HG02938 (cell line): ENCODE results near the gene GGT7.
A peak's percentile ranks its signal among the peaks of the same experiment; 100 is the strongest.
"Not testable (repeated sequence)": the region's sequence is repeated elsewhere in the genome, so short reads cannot be mapped to it uniquely, and the experiment has no call there.

ENCODE experiments used
- ATAC-seq: cut with Tn5 transposase; IDR thresholded peaks from one replicate; pipeline ENCODE4 v1.9.1; 2021; ENCODE audit warnings: mild to moderate bottlenecking, moderate library complexity; ENCODE audit not compliant: unreplicated experiment

GGT7 gene

GRCh38 chr20:34849778-34850177 is 22.9 kb downstream of the GGT7 start:
- no peak for ATAC-seq

GRCh38 chr20:34848597-34848996 is 24.1 kb downstream of the GGT7 start:
- ATAC-seq, result no peak

GRCh38 chr20:34843421-34843820 is 29.2 kb downstream of the GGT7 start:
- no peak for ATAC-seq

- ATAC-seq, result no peak
These were observed 30.5 kb downstream of the GGT7 start for GRCh38 chr20:34842143-34842542.

GRCh38 chr20:34834459-34834893 is 38.2 kb downstream of the GGT7 start:
- no peak for ATAC-seq

GRCh38 chr20:34831936-34832335 is 40.7 kb downstream of the GGT7 start:
- no peak for ATAC-seq

- no peak for ATAC-seq
These were observed 43.5 kb downstream of the GGT7 start for GRCh38 chr20:34829191-34829590.

GRCh38 chr20:34825530-34826362 is 46.9 kb downstream of the GGT7 start, which contains the start of gene NCOA6:
TSS of gene NCOA6 (minus strand) at chr20:34825651. CDS start at chr20:34782355, 43,296 bp downstream.
- ATAC-seq, result peak; percentile 43

GRCh38 chr20:34824806-34825529 is 47.7 kb downstream of the GGT7 start:
- ATAC-seq, result peak; percentile 65

- no peak for ATAC-seq
These were observed 48.2 kb downstream of the GGT7 start for GRCh38 chr20:34824452-34824805.

- no peak for ATAC-seq
These were observed 48.6 kb downstream of the GGT7 start for GRCh38 chr20:34824026-34824425.

- no peak for ATAC-seq
These were observed 51.7 kb downstream of the GGT7 start for GRCh38 chr20:34820805-34821578.

- ATAC-seq, result no peak
These were observed 54.9 kb downstream of the GGT7 start for GRCh38 chr20:34817801-34818200.

- ATAC-seq, result no peak
These were observed 55.6 kb downstream of the GGT7 start for GRCh38 chr20:34817072-34817471.

GRCh38 chr20:34815636-34816035 is 57.0 kb downstream of the GGT7 start:
- ATAC-seq, result no peak

GRCh38 chr20:34808583-34808982 is 64.1 kb downstream of the GGT7 start:
- no peak for ATAC-seq

- ATAC-seq, result not testable (repeated sequence)
These were observed 64.7 kb downstream of the GGT7 start for GRCh38 chr20:34807944-34808465.

- ATAC-seq, result no peak
These were observed 66.4 kb downstream of the GGT7 start for GRCh38 chr20:34806255-34806654.

GRCh38 chr20:34798871-34799270 is 73.8 kb downstream of the GGT7 start:
- ATAC-seq, result no peak

GRCh38 chr20:34798328-34798727 is 74.3 kb downstream of the GGT7 start:
- ATAC-seq, result no peak
